ENCODE data around the gene FZD7. TPM values are rescaled to one million over a fixed set of nuclear protein-coding genes. Genes with fewer than 3 reads are reported as not detected.

Gene FZD7
- 0.75 TPM for total RNA-seq

DNA sequence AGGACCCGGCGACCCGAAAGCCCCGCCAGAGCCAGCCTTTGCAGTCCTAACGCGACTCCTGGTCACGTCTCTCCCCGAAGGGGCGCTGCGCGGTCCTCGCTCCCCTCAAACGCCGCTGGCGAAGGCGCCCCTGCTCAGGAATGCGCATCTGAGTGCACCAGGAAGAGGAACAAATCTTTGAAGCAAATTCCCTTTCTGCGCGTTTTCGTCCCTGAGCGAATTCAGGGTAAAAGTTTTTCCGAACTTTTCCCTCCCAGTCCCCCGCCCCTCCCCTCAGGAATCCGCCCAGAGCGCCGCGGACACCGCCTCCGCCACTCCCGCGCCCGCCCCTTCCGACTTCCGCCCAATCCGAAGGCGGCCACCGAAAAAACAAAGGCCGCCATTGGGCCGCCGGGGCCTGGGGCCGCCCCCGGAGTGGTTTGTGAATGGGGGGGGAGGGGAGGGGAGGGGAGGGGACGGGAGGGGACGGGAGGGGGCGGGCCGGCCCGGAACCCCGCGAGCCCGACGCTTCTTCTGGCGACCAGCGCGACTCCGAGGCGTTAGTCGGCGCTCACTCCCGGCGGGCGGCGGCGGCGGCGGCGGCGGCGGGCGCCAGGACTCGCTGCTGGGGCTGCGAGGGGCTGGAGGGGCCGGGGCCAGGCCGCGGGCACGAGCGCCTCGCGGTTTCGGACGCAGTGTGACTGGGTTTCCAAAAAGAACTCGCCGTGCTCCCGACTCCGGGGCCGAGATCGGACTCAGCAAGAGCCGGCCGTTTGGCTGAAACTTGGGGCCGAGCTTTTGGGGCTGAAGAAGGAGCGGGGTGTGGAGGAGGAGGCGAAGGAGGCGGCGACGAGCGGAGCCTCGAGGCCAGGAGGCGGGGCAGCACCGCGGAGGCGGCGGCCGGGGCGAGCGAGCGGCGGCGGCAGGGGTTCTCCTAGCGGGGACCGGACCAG is at the start of gene FZD7:
Gene FZD7, plus strand, starts transcription at position 539 of the 932 bp plus-strand sequence. CDS start 793 bp downstream, outside the sequence.
- peak; percentile 94 for ATAC-seq
- peak; percentile 94 for DNase-seq (ENCODE audit: low spot score)

DNA sequence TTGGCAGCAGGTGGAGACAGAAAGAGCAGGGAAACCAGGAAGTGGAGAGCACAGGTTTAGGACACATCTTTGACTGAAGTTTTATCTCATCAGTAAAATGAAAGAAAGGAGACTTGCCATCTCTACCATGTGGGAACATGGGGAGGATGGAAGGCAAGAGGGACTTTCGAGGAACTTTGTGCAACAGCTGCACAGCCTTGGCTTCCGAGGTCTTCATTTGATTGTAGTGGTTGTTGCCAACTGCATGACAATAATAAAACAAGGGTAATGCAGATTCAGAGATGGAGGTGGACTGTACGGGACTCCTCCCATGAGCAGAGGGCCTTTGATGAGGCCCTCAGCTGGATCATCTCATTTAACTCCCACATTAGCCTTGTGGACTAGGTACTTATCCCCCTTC is 49.3 kb upstream of the FZD7 start:
- ATAC-seq (no peak), DNase-seq (ENCODE audit: low spot score) (no peak)

DNA sequence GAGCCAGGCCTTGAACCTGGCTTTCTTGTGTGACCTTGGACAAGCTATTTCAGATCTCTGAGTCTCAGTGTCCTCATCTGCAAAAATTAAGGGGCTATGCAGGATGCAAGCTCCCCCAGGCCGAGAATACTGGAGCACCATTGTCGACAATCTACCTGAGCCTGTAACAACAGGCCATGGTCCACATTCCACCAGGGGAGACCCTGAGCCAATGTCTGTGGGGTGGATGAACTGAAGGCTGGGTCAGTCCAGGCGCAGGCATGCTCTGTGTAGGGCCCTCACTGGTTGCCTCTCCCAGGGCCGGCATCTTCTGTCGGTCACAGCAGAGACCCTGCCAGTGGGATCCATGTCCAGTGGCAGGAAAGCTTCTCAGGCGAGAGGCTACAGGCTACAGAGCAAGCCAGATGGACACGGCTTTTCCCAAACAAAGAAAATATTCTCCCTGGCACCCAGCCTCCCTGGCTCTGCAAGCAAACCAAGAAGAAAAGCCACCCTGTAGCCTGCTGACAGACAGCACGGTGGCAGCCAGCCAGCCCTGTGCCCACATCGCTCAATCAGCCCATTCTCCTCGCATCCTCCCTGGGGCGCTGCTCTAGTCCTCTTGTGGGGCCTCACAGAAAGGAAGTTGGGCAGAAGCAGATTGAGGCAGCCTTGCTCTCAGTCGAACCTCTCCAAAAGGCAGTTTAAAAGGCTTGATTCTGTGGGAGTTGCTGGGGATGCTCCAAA is 48.7 kb upstream of the FZD7 start:
- no peak for ATAC-seq
- DNase-seq (ENCODE audit: low spot score), result no peak

DNA sequence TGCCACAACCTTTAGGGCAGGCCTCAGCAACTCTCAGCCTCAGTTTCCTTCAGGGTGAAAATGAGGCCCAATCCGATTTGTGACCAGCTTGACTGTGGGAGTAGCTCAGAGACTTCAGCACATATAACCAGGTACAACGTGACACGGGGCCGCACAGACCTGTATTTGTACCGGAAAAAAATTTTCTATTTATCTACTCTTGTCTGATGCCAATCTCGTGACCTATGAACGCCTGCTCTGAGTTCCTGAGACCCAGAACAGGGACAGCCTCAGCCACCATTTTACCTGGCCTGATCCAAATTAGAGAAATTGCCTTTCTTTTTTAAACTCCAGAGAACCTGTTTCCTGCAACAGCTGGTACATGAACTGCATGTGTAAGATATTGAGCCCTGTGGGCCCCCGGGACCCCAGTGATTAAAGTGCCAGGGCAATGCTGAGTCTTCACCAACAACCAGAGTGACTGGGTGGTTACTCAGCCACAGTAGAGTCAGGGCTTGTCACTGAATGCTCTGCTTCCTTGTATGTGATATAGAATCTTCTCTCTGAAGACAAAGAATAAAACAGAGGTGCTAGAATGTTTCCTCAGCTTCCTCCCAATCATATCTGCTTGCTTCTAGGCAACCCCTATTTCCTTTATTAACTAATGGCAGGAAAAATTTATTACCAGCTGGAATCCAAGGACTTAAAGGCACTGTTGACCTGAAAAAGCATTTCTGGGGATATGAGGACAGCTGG is 47.8 kb upstream of the FZD7 start:
- DNase-seq (ENCODE audit: low spot score), result no peak
- peak; percentile 24 for ATAC-seq

DNA sequence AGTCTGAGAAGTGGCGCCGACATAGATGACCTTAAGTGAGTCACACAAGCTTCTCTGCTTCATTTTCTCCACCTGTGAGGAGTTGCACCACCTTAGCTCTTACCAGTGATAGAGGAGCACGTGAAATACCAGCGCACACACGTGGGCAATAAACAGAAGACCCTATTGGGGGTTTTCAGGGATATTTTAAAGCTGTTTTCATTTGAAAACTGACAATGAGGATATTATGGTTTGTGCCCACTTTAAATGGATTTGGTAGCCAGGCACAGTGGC is 47.3 kb upstream of the FZD7 start:
- ATAC-seq (no peak), DNase-seq (ENCODE audit: low spot score) (no peak)

DNA sequence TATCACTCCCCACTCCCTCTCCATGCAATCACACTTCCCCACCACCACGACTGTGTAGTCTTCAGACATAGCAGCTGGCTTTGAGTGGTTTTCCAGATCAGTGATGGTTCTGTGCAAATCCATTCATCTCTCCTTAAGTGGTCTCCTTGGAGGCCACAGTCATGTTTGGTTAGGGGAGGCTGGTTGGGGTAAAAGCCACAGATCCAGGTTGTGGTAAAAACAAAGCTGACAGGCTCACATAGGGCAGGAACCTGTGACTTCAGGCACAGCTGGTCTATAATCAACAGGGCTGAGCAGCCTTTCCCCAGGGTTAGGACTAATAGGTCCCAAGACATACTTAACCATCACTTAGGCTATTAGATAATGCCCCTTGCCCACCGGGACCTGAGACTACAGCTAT is 46.2 kb upstream of the FZD7 start:
- no peak for DNase-seq (ENCODE audit: low spot score)
- ATAC-seq, result no peak

DNA sequence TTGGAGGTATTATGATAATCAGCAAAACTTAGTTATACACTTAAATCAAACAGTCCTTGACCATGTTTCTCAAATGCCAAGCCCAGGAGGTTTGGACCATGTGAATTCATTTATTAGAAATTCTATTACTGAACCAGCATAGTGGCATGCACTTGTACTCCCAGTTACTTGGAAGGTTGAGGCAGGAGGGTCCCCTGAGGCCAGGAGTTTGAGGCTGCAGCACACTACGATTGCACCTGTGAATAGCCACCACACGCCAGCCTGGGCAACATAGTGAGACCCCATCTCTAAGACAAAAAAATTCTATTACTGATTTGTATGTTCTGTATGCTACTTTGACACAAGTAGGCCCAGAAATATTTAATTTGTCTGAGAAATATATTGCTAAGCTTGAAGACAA is 43.6 kb upstream of the FZD7 start:
- no peak for DNase-seq (ENCODE audit: low spot score)
- ATAC-seq, result no peak

DNA sequence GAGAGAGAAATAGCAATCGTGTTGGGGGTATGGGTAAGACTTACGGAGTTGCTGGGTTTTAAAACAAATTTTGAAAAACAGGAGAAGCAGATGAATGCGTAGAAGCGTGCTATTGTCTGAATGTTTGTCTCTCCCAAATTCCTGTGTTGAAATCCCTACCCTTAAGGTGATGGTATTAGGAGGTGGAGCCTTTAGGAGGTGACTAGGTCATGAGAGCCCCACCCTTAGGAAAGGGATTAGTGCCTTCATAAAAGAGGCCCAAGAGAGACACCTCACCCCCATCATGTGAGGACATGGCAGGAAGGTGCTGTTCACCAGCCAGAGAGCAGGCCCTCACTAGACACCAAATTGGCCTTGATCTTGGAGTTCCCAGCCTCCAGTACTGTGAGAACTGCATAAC is 40.7 kb upstream of the FZD7 start:
- ATAC-seq, result no peak
- DNase-seq (ENCODE audit: low spot score), result no peak

DNA sequence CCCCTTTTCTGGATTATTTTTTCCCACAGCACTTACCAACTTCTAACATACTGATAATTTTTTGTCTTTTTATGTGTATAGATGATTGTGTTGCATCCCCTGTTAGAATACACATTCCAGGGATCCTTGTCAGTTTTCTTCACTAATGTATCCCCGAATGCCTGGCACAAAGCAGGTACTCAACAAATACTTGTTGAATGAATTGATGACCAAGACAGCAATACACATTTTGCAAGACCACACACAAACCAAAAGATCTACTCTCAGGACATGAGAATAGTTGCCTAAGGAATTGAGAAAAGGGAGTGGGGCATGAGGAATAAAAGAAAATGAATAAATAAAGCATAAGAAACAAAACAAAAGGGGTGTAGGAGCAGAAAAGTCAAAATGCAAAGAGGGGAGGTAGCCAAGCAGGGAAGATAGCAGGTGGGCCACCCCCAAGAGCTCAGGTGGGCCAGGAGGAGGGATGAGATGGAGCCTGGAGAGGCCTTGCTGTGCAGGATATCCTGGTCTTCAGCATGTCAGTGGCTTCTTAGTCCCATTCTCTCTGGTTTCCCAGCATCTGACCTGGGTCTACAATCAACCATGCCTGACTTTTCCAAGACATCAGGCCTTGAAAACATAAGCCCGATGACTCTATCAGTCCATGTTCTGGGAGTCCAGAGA is 38.5 kb upstream of the FZD7 start:
- DNase-seq (ENCODE audit: low spot score), result no peak
- ATAC-seq, result no peak

DNA sequence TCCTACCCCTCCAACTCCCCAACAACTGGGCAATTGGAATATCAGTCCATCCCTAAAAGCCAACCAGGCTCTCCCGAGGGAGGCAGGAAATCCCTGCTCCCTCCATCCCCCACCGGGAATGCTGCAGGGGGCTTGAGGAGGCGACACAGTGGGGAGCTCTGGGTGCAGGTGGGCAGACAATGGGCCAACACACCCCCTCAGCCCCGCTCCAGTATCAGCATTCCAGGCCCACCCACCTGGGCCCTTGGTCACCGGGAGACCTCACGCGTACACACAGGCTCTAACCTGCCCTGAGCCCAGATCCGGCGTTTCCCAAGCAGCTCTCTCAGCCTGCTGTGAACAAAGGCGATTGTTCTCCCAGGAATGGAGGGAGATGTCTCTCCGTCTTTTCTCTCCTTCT is 37.6 kb upstream of the FZD7 start:
- no peak for ATAC-seq
- no peak for DNase-seq (ENCODE audit: low spot score)

DNA sequence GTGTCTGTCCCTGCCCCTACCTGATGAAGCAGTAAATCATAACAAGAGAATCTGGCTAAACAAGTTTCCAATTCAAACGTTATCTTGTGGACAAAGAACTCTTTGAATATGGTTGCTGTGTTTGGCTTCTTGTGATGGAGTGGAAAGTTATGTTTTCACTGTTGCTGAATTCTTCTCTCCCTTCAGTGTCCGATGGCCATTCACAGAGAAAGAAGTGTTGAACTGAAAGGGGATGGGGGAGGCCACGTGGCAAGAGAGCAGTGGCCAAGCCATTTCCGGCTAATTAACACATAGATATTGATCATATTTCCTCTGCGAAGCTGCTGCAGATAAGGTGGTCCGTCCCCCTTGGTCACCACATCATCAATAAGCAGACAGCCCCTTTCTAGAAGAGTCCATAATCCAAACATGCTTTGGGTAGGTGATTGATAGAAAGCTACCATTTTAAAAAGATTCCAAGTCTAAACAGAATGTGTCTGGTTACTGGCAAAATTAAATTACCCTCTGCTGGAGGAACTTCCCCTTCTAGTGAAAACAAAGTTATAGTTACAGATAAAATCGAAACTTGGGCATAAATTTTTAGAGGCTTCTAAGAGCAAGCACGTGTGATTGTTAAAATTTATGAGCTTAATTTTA is 36.9 kb upstream of the FZD7 start:
- no peak for DNase-seq (ENCODE audit: low spot score)
- no peak for ATAC-seq

DNA sequence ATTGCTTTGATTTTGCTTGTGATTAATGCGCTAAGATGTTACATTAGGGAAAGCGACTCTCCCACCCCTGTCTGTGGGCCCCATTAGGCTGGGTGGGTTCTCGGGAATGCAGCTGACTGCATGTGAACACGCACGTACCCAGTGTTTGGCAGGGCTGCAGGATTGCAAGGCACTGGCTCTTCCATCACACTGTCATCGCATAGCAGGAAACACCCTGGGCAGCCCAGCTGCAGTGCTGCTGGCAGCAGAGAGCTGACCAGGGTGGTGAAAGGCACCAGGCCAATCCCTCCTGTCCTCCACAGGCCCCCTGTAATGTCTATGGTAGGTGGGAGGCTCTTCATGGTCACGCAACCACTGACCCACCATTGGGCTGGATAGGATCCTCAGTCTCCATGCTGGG is 34.4 kb upstream of the FZD7 start:
- no peak for ATAC-seq
- no peak for DNase-seq (ENCODE audit: low spot score)

DNA sequence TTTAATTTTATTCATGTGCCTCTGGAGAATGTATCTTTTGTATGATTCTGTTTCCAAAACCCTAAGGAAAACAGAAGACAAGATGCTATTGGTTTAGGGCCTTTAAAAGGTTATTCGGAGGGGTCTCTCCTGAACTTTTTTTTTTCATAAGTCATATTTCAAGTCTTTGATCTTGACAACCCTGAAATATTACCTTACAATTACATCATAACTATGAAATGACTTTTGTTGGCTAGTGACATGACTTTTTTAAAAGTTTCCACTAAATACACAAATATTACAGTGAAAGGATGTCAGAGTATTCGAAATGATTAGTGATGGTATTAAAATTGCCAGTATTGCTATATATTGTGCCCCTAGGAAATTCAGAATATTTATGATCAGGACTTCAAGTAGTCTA is 31.8 kb upstream of the FZD7 start:
- DNase-seq (ENCODE audit: low spot score) (no peak), ATAC-seq (no peak)

DNA sequence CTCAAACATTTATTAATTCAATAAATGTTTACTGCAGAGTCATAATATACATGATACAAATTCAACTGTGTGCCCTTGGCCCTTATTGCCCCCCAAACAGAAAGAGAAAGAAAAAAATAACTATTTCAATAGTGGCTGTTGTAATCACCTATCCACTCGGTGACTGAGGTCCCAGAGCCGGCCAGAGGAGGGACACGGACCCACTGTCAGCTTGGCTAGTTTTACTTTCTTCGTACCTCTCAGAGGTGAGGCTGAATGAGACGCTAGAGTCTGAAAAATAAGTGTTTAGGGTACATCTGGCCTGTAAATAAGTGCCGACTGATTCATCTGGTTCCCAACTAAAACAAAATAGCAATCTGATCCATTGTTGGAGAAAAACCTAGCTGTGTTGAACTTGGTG is 31.3 kb upstream of the FZD7 start:
- no peak for ATAC-seq
- no peak for DNase-seq (ENCODE audit: low spot score)

DNA sequence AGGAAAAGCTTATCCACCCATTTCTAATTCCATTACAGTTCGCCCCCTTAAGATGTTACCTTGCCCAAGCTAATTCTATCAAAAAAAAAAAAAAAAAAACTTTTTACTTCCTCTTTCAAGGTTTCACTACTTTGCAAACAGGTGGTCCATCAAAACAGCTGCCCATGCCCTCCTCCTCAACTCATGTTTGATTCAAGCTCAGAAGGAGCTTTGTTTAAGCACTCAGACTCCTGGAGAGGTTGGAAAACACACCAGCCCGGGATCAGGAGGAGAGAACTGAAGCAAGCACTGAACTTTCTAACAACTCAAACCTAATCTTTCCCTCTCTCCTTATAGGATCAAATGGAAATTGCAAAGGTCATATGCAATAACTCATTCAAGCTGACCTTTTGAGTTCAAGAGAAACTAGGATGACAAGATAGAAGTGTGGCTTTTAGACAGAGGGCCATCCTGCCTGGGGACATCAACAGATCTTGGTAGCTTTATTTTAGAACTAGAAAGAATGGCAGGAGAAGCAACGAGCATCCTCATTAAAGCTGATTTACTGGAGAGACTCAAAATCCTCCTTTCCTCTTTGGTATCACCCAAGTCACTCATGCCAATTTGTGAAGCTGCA is 28.3 kb upstream of the FZD7 start:
- ATAC-seq (no peak), DNase-seq (ENCODE audit: low spot score) (no peak)

DNA sequence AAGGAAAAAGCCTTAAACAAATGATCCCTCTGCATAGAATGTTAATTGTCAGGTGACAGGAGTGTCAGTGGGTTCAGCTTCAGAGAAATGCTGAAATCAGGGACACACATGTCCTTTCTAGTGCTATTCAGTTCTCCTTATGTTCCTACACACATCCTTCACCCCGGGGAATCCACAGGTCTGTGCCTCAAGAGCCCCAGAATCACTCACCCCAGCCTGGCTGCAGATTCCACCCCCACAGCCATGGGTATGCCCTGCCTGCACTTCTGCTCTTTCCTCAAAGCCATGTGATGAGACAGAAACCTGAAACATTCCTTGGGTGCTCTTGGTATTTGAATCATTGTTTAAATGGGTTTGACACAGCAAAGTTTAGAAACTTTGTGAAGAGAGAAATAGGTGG is 27.4 kb upstream of the FZD7 start:
- DNase-seq (ENCODE audit: low spot score) (no peak), ATAC-seq (no peak)

DNA sequence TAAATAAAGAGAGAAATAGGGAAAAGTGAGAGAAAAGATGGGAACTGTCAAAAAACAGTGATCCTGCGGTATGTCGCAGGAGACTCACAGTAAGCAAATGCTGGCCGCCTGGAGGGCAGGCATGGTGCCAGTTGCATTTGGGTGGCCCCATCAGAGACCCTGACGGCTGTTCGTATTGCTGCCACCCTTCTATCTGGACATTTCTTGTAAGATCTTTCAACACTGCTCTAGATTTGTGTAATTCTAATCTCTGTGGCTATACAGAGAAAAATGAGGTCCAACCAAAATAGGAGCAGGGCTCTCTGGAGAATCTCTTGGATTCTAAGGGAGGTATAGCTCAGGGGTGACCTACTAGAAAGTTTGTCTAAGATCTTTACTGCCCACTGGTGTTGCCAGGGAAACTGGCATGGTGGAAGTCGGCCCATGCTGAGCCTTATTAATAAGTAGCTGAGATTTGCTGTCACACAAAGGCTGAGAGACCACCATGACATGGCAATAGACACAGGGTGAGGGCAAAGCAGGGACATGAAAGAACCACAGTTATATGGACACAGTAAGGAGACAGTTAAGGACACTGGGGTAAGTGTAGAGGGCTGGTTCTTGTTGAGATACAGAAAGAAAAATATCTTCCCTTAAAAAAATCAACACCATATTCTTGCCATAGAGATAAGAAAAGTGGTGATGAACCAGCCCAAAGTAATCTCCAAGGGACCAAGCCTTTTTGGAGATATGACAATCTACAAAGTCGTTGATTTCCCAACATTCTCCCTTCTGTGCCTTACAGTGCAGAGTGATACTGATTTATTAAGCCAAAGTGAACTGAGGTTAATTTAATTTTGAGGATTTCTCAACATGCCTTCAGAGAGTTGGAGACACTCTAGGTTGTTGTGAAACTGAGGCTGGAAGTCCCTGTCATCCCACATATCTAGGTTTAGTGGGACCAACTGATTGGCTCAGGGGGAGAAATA is 26.4 kb upstream of the FZD7 start:
- ATAC-seq (no peak), DNase-seq (ENCODE audit: low spot score) (no peak)

DNA sequence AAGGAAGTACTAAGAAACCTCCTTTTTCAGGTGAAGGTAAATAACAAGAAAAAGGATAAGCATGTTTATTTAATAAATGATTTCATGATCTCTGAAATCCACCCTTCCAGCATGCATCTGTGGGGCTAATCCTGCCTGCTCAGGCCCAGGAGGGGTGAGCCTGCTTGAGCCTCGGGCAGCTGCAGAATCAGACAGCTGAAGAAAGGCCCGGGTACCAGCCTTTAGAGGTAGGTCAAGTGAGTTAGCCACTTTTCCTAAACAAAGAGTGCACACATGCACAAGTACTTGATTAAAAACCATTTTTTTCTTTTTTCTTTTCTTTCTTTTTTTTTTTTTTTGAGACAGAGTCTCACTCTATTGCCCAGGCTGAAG is 25.7 kb upstream of the FZD7 start:
- DNase-seq (ENCODE audit: low spot score) (no peak), ATAC-seq (no peak)

DNA sequence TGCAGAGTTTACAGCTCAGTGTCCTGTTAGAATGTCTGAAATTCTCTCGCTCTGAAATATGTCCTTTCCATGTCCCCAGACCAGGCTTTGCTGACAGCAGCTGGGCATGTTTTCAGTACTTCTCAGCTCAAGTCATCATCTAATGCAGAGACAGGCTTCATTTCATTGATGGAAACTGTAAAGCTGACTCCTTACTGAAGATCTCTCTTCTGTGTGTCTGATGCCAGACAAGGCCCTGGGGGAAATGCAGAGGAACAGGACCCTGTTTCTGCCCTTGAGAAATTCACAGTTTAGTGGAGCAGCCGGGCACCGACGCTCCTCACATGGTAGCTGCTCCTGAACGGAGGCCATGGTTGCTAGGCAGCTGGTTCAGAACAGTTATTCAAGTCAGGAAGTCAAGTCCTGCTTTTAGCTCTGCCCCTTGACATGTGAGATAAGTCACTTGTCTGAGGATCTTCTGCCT is 24.6 kb upstream of the FZD7 start:
- no peak for ATAC-seq
- no peak for DNase-seq (ENCODE audit: low spot score)
